Stimulated activated CD4-positive, alpha-beta T cell treated with anti-CD3 and anti-CD28 coated beads, Interleukin-2, amount 100 ng/mL, for 4 hours (primary cell): ENCODE results near the gene JUNB.
A peak's percentile ranks its signal among the peaks of the same experiment; 100 is the strongest.
"Not testable (repeated sequence)": the region's sequence is repeated elsewhere in the genome, so short reads cannot be mapped to it uniquely, and the experiment has no call there.

Source experiments
- DNase-seq: peaks from one replicate; pipeline ENCODE4 v3.0.0-alpha.2; 2020; ENCODE audit warnings: low read depth

JUNB gene

GRCh38 chr19:12789098-12789903 is 2.0 kb upstream of the JUNB start:
- no peak for DNase-seq

- DNase-seq, result peak; percentile 75
These were observed 1.2 kb upstream of the JUNB start for GRCh38 chr19:12789904-12790619.

- no peak for DNase-seq
These were observed 500 bp upstream of the JUNB start for GRCh38 chr19:12790628-12791344.

- peak; percentile 80 for DNase-seq
These were observed 966 bp downstream of the JUNB start for GRCh38 chr19:12792051-12792852.

- no peak for DNase-seq
These were observed 1.6 kb downstream of the JUNB start for GRCh38 chr19:12792853-12793289.

- peak; percentile 93 for DNase-seq
These were observed 2.3 kb downstream of the JUNB start for GRCh38 chr19:12793290-12794195.

- DNase-seq, result no peak
These were observed 3.1 kb downstream of the JUNB start for GRCh38 chr19:12794196-12794941.

- DNase-seq, result no peak
These were observed 3.7 kb downstream of the JUNB start for GRCh38 chr19:12794971-12795381.

GRCh38 chr19:12796146-12797071 is 5.1 kb downstream of the JUNB start:
- no peak for DNase-seq

GRCh38 chr19:12797141-12797587 is 5.9 kb downstream of the JUNB start:
- DNase-seq, result no peak

- DNase-seq, result not testable (repeated sequence)
These were observed 6.3 kb downstream of the JUNB start for GRCh38 chr19:12797607-12798006.

GRCh38 chr19:12799742-12800465 is 8.6 kb downstream of the JUNB start:
- DNase-seq, result no peak

- no peak for DNase-seq
These were observed 9.1 kb downstream of the JUNB start for GRCh38 chr19:12800466-12800770.

GRCh38 chr19:12800923-12801465 is 9.7 kb downstream of the JUNB start:
- DNase-seq, result no peak

- DNase-seq, result no peak
These were observed 10.4 kb downstream of the JUNB start, which contains the start of the genes PRDX2 and THSD8 for GRCh38 chr19:12801466-12802266. Gene PRDX2 (minus strand): TSS chr19:12801800. CDS start chr19:12801261, 539 bp downstream. Gene THSD8 (plus strand): TSS chr19:12802069. CDS start chr19:12802072, 3 bp downstream.

GRCh38 chr19:12802267-12803106 is 11.2 kb downstream of the JUNB start:
- no peak for DNase-seq
